Stimulated activated CD8-positive, alpha-beta memory T cell treated with anti-CD3 and anti-CD28 coated beads, Interleukin-7, amount 100 ng/mL, for 4 hours (primary cell): ENCODE measurements around the gene VILL.

ENCODE experiments used
- DNase-seq, 2 donors: peaks; one replicate each; pipeline ENCODE4 v3.0.0-alpha.2; 2020; ENCODE audit warnings: low read depth in 2 of 2

The VILL gene

GRCh38 chr3:37990527-37990926 is at the start of gene VILL:
Gene VILL, plus strand, starts transcription at chr3:37990786. Its CDS starts 2,887 bp downstream, at chr3:37993673.
- DNase-seq, result no peak

- DNase-seq, result no peak
These were observed 48.7 kb upstream of the VILL start for GRCh38 chr3:37941608-37942508.

GRCh38 chr3:37942646-37943045 is 47.9 kb upstream of the VILL start:
- no peak for DNase-seq

- DNase-seq, result no peak
These were observed 47.5 kb upstream of the VILL start for GRCh38 chr3:37943126-37943525.

- no peak for DNase-seq
These were observed 46.8 kb upstream of the VILL start for GRCh38 chr3:37943631-37944314.

GRCh38 chr3:37944391-37944842 is 46.2 kb upstream of the VILL start:
- no peak for DNase-seq

- no peak for DNase-seq
These were observed 45.3 kb upstream of the VILL start for GRCh38 chr3:37945156-37945806.

GRCh38 chr3:37945807-37946530 is 44.6 kb upstream of the VILL start:
- no peak for DNase-seq

- DNase-seq, result no peak
These were observed 44.1 kb upstream of the VILL start for GRCh38 chr3:37946531-37946889.

GRCh38 chr3:37949866-37950265 is 40.7 kb upstream of the VILL start:
- no peak for DNase-seq

- DNase-seq, result no peak
These were observed 38.0 kb upstream of the VILL start for GRCh38 chr3:37952564-37952963.

- DNase-seq, result no peak
These were observed 37.4 kb upstream of the VILL start for GRCh38 chr3:37953226-37953625.

- DNase-seq, result no peak
These were observed 36.7 kb upstream of the VILL start for GRCh38 chr3:37953707-37954394.

- no peak for DNase-seq
These were observed 35.7 kb upstream of the VILL start for GRCh38 chr3:37954881-37955280.

GRCh38 chr3:37955918-37956707 is 34.5 kb upstream of the VILL start:
- no peak for DNase-seq

GRCh38 chr3:37956723-37957538 is 33.7 kb upstream of the VILL start:
- no peak for DNase-seq

GRCh38 chr3:37957539-37957936 is 33.0 kb upstream of the VILL start:
- DNase-seq, result no peak

- no peak for DNase-seq
These were observed 28.8 kb upstream of the VILL start for GRCh38 chr3:37961622-37962431.

GRCh38 chr3:37963016-37963415 is 27.6 kb upstream of the VILL start:
- DNase-seq, result no peak
